HG03571 (cell line): ENCODE measurements around the gene SASH1.
A peak's percentile ranks its signal among the peaks of the same experiment; 100 is the strongest.
"Not testable (repeated sequence)": the region's sequence is repeated elsewhere in the genome, so short reads cannot be mapped to it uniquely, and the experiment has no call there.

Experiments used
- ATAC-seq: cut with Tn5 transposase; IDR thresholded peaks from one replicate; pipeline ENCODE4 v1.9.1; 2021; ENCODE audit not compliant: unreplicated experiment

SASH1 gene

DNA sequence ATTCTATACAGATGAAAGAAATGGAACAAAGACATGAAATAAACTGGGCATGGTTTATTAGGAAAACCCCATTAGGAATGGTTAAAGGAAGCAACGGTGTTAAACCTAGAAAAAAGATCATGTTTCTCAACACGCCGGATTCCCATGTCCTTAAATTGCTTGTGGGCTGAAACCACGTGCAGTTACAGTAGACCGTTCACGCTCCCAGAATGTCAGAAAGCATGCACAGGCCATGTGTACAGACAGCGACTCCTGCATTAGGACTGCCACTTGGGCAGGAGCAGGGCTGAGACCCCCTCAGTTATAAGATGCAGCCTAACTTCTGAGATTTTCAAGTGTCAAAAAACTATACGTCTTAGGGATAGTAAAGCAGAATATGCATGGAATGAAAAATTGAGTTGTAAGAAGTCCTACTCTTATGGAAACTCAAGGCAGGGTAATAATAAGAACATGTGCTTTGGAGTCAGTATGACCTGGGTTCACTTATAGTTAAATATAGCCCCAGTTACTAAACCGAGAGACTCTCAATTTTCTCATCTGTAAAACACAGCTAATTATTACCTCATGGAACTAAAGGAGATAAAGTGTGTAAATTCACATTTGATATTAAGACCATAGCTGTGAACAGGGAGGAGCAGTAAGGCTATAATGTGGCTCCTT, 230.2 kb downstream of the SASH1 start:
- ATAC-seq = no peak

- no peak for ATAC-seq
Measured at GRCh38 chr6:148573922-148574321, 231.3 kb downstream of the SASH1 start.

GRCh38 chr6:148577687-148578488, 235.2 kb downstream of the SASH1 start:
- ATAC-seq = peak; percentile 84

- ATAC-seq = peak; percentile 19
Measured at GRCh38 chr6:148578489-148578814, 235.8 kb downstream of the SASH1 start.

GRCh38 chr6:148578837-148579565, 236.4 kb downstream of the SASH1 start:
- ATAC-seq = no peak

DNA sequence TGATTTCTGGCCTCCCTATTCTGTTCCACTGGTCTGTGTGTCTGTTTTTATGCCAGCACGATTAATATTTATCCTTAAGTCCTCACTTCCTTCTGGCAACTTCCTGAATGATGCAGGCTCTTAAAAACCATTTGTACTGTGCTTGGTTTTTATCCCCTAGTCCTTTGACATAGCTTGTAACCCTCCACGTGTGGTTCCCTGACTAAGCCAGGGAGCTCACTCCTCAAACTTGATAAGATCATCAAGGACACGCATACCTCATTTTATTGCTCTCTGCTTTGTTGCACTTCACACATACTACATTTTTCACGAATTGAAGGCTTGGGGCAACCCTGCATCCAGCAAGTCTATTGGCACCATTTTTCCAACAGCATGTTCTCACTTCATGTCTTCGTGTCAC, 237.8 kb downstream of the SASH1 start:
- ATAC-seq = no peak

DNA sequence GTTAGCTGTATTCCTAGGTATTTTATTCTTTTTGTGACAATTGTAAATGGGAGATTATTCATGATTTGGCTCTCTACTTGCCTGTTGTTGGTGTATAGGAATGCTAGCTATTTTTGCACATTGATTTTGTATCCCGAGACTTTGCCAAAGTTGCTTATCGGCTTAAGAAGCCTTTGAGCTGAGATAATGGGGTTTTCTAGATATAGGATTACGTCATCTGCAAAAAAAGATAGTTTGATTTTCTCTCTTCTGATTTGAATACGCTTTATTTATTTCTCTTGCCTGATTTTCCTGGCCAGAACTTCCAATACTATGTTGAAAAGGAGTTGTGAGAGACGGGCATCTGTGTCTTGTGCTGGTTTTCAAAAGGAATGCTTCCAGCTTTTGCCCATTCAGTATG, 241.0 kb downstream of the SASH1 start:
- no peak for ATAC-seq

- not testable (repeated sequence) for ATAC-seq
Measured at GRCh38 chr6:148585641-148586040, 243.0 kb downstream of the SASH1 start.

- no peak for ATAC-seq
Measured at GRCh38 chr6:148590883-148591282, 248.2 kb downstream of the SASH1 start.

DNA sequence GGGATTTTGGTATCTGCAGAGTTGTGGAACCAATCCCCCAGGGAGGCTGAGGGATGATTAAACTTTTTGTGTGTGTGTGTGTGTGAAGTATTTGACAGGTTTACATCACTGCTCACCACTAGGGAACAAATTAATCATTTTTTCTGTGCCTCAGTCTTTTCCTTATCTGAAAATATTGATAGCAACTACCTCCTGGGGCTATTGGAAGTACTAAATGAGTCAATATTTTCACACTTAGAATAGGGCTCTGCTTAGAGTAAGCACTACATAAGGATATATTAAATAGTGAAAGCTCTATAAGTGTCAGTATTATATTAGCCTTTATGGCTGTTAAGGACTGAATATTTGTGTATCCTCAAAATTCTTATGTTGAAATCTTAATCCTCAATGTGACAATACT, 249.0 kb downstream of the SASH1 start:
- ATAC-seq = no peak

DNA sequence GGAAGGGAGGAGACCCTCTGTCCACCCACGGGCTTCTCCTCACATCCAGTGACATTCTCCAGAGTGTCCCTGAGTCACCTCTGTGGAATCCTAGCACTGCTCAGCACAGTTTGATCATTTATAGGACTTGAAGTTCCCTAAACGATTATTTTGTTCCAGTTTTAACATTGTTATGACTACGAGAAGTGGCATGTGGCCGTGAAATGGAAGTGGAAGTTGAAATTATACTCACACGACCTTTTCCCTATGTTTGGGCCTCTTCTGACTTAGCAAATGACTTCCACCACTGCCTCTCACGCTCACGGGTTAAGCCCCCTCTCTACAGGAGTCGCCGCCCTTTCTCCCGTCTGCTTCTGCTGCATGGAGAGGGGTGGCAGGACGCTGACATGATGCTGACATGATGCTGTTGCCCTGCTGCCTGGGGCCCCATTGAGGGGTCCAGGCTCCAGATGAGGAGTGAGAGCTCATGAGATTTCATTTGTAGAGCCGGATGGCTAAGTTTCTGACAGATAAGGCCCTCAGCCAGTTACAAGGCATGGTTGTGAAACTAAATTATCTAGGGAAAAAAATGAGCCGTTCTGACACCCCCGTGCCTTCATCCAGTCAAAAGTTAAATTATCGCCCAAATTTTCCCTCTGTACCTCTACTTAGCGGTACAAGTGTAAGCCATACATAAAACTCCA, 250.6 kb downstream of the SASH1 start:
- no peak for ATAC-seq

DNA sequence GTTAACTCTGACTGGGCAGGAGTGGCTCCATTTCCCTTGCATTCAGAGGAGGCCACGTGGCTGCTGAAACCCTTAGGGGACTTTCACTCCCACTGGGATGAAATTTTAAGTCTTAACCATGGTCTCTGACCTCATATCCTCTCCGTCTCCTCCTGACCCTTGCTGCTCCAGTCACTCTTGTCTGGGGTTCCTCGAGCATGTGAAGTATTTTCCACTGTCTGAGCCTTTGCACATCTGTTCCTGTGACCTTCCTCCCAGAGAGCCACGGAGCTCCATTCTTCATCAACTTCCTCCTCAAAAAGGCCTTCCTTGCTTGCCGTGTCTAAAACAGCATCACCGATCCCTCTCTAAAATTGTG, 251.2 kb downstream of the SASH1 start:
- ATAC-seq = no peak

GRCh38 chr6:148595550-148595949, 252.9 kb downstream of the SASH1 start:
- no peak for ATAC-seq

DNA sequence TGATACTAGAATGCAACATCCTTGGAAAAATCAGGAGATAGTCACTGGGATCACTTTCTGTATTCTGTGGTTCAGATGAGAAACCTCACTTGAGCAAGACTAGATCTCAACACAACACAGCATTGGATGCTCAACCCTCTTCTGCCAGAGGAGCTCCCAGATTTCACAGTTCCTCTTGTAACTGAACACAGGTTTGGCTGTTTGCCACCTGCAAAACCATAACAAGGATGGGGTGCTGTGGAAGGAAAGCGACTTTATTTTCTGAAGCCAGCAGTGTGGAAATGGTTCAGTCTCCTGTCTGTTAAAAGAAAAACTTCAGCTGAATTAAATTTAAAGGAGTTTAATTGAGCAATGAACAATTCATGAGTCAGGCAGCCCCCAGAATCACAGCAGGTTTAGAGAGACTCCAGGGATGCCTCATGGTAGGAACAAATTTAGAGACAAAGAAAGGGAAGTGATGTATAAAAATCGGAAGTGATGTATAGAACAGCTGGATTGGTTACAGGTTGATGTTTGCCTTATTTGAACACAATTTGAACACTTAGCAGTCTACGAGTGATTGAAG, 254.3 kb downstream of the SASH1 start:
- ATAC-seq = no peak

- no peak for ATAC-seq
Measured at GRCh38 chr6:148598724-148599123, 256.1 kb downstream of the SASH1 start.

GRCh38 chr6:148599967-148600426, 257.4 kb downstream of the SASH1 start:
- ATAC-seq = no peak
